Trophoblast cell (in vitro differentiated cells and primary cell): ENCODE measurements around the gene ELL2.
A peak's percentile ranks its signal among the peaks of the same experiment; 100 is the strongest.

Experiments
- DNase-seq, 2 donors: peaks; one replicate each; pipeline ENCODE4 v3.0.0-alpha.2; 2016
- H2AFZ ChIP-seq: 2 replicates; pipeline ENCODE4 v1.6.1; 2013; ENCODE audit warnings: low read length, moderate library complexity, mild to moderate bottlenecking; ENCODE audit not compliant: insufficient read depth, poor library complexity
- H2AK5ac ChIP-seq: 2 replicates; pipeline ENCODE4 v1.6.1; 2013; ENCODE audit warnings: mild to moderate bottlenecking, low read length
- H2BK120ac ChIP-seq: 2 replicates; pipeline ENCODE4 v1.6.1; 2013; ENCODE audit warnings: low read length, mild to moderate bottlenecking, moderate library complexity; ENCODE audit not compliant: insufficient read depth, poor library complexity
- H2BK12ac ChIP-seq: 2 replicates; pipeline ENCODE4 v1.6.1; 2013; ENCODE audit warnings: mild to moderate bottlenecking, low read length, moderate library complexity
- H2BK5ac ChIP-seq: 2 replicates; pipeline ENCODE4 v1.6.1; 2013; ENCODE audit warnings: low read length, low read depth, moderate library complexity, mild to moderate bottlenecking; ENCODE audit not compliant: poor library complexity
- H3K14ac ChIP-seq: 2 replicates; pipeline ENCODE4 v1.6.1; 2013; ENCODE audit warnings: mild to moderate bottlenecking, low read length
- H3K18ac ChIP-seq: 2 replicates; pipeline ENCODE4 v1.6.1; 2013; ENCODE audit warnings: mild to moderate bottlenecking, low read length
- H3K23ac ChIP-seq: 2 replicates; pipeline ENCODE4 v1.6.1; 2013; ENCODE audit warnings: low read length
- H3K27ac ChIP-seq: 2 replicates; pipeline ENCODE4 v1.5.1; 2013; ENCODE audit warnings: low read depth, mild to moderate bottlenecking, inconsistent platforms, low read length, moderate library complexity
- H3K27me3 ChIP-seq: 2 replicates; pipeline ENCODE4 v1.6.1; 2013; ENCODE audit warnings: inconsistent platforms, mild to moderate bottlenecking, low read length, moderate library complexity; ENCODE audit not compliant: insufficient read depth
- H3K36me3 ChIP-seq, 2 experiments: 1 replicate in 1 of 2; 2 replicates in 1 of 2; pipeline ENCODE4 v1.6.1; 2013; ENCODE audit warnings: low read length in 2 of 2, mild to moderate bottlenecking in 2 of 2, moderate library complexity in 1 of 2; ENCODE audit not compliant: insufficient read depth in 2 of 2, control insufficient read depth in 1 of 2
- H3K4ac ChIP-seq: 2 replicates; pipeline ENCODE4 v1.6.1; 2013; ENCODE audit warnings: low read depth, mild to moderate bottlenecking, low read length, moderate library complexity
- H3K4me1 ChIP-seq, 2 experiments: 1 replicate in 1 of 2; 2 replicates in 1 of 2; pipeline ENCODE4 v1.6.1; 2013; ENCODE audit warnings: low read length in 2 of 2, mild to moderate bottlenecking in 2 of 2, moderate library complexity in 1 of 2; ENCODE audit not compliant: insufficient read depth in 2 of 2, control insufficient read depth in 1 of 2
- H3K4me2 ChIP-seq: 2 replicates; pipeline ENCODE4 v1.6.1; 2013; ENCODE audit warnings: inconsistent platforms, mild to moderate bottlenecking, low read length, moderate library complexity
- H3K4me3 ChIP-seq: 2 replicates; pipeline ENCODE4 v1.5.1; 2013; ENCODE audit warnings: mild to moderate bottlenecking, low read depth, low read length, inconsistent platforms
- H3K79me1 ChIP-seq: one replicate; pipeline ENCODE4 v1.6.1; 2013; ENCODE audit warnings: low read length
- H3K79me2 ChIP-seq: 2 replicates; pipeline ENCODE4 v1.6.1; 2013; ENCODE audit warnings: low read length, mild to moderate bottlenecking; ENCODE audit not compliant: control insufficient read depth, insufficient read depth, poor library complexity
- H3K9ac ChIP-seq: 2 replicates; pipeline ENCODE4 v1.6.1; 2013; ENCODE audit warnings: mild to moderate bottlenecking, low read length
- H3K9me3 ChIP-seq: 2 replicates; pipeline ENCODE4 v1.6.1; 2013; ENCODE audit warnings: low read depth, mild to moderate bottlenecking, control low read depth, inconsistent platforms, low read length; ENCODE audit not compliant: insufficient read depth
- H4K12ac ChIP-seq: 2 replicates; pipeline ENCODE4 v1.6.1; 2013; ENCODE audit warnings: low read depth, mild to moderate bottlenecking, low read length, moderate library complexity
- H4K8ac ChIP-seq: 2 replicates; pipeline ENCODE4 v1.6.1; 2013; ENCODE audit warnings: low read depth, mild to moderate bottlenecking, low read length, moderate library complexity
- H4K91ac ChIP-seq: one replicate; pipeline ENCODE4 v1.6.1; 2013; ENCODE audit warnings: low read depth, mild to moderate bottlenecking, low read length, moderate library complexity
- WGBS: extraction: QIAGEN DNeasy Blood & Tissue Kit; methylation state at CpG from one replicate; pipeline ENCODE4 v1.1.7; 2013; ENCODE audit warnings: missing lambda C conversion rate; ENCODE audit not compliant: insufficient read length, insufficient coverage; ENCODE audit errors: extremely low coverage; 5-methylcytosine and 5-hydroxymethylcytosine counted together

ELL2 gene

DNA sequence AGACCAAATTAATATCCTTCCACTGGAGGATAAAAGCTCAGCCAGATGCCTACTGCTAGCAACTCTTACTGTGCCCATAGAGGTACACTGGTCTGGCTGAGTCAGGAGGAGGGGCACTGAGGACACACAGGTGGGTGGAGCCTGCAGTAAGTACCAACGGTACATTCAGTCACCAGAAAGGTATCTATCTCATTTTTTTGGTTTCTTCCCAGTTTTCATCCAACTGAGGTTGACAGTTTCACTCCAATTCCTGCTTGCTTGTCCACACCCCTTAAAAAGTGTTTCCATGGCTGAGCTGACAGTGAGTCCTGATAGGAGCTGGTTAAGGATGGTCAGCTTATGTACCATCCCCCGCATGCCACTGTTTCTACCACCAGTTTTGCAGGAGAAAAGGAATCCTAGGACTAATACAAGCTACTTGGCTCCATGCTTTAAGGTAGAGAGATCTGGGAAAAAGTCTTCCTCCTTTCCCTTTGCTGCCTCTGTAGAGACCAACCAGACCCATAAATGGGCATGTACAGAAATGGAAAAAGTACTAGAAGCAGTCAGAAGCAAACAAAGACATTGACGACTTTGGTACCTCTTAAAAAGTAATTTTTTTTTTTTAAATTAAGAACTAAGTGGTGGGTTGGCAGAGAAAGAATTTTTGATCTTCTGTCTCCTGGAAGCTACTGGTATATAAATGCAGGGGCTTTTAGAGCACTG is 3.2 kb downstream of the ELL2 start:
- Histone ChIP-seq H3K4me3 (no peak overlapping the region), H3K9ac (no peak overlapping the region), H3K23ac (no peak overlapping the region), H3K36me3 (no peaks in the 10 kb centered on the region), H4K12ac (no peak overlapping the region), H3K18ac (no peak overlapping the region), H2AK5ac (no peak overlapping the region), H3K4me1 (peaks cover 14 to 22% of the 10 kb centered on the region in 2 experiments), H3K14ac (no peak overlapping the region), H2BK5ac (no peak overlapping the region), H3K27me3 (no peaks in the 10 kb centered on the region), H2BK120ac (no peak overlapping the region), H2AFZ (no peak overlapping the region), H3K4me2 (no peak overlapping the region), H4K91ac (no peak overlapping the region), H3K79me2 (peaks cover 11% of the 10 kb centered on the region), H3K79me1 (peaks cover 15% of the 10 kb centered on the region), H3K4ac (no peak overlapping the region), H2BK12ac (no peak overlapping the region), H3K9me3 (no peaks in the 10 kb centered on the region), H3K27ac (no peak overlapping the region), H4K8ac (no peak overlapping the region)
- DNase-seq: peak in 1 of 2 donors; percentile 53
- no CpG with 5 or more reads among the region's 3 CpGs for WGBS

DNA sequence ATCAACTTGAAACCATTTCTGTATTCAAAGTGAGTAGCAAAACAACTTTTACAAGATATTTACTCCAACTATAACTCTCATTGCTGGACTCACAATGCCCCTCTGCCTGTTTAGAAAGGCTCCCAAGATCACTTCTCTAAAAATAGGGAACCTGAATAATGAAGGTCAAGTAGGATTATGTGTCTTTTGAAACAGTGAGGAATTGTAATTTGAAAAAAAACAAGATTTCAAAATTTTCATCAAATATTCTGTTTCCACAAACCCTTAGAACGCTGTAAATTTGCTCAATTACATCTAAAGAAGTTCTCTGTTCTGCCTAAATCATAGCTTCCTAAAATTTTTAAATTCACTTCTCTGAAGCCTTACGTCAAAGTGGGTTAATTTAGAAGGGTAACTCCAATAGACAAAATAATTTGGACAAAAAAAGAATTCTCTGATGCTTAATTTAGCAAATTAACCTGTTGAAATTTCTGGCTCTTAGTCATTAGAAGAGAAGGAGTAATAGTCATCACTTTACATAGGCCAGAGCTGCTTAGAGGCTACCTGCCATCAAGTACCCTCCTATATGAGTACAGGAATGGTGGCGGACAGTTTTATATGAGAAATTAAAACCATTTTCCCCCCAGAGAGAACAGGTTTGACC is 4.0 kb downstream of the ELL2 start:
- H3K4me3 ChIP-seq: no peak overlapping the region
- peaks cover 11% of the 10 kb centered on the region for H3K79me2 ChIP-seq
- no peak overlapping the region for H3K4ac ChIP-seq
- no peaks in the 10 kb centered on the region for H3K9me3 ChIP-seq
- H3K79me1 ChIP-seq: peaks cover 15% of the 10 kb centered on the region
- no peak overlapping the region for H3K27ac ChIP-seq
- H3K36me3 ChIP-seq: no peaks in the 10 kb centered on the region
- no peak overlapping the region for H3K4me2 ChIP-seq
- no peak overlapping the region for H2BK5ac ChIP-seq
- H4K12ac ChIP-seq: no peak overlapping the region
- H3K14ac ChIP-seq: no peak overlapping the region
- H3K4me1 ChIP-seq: peaks cover 12 to 20% of the 10 kb centered on the region in 2 experiments
- H2BK12ac ChIP-seq: no peak overlapping the region
- WGBS: no CpG with 5 or more reads among the region's 3 CpGs
- no peak overlapping the region for H4K8ac ChIP-seq
- no peak overlapping the region for H4K91ac ChIP-seq
- H3K9ac ChIP-seq: no peak overlapping the region
- DNase-seq: no peak
- no peak overlapping the region for H3K18ac ChIP-seq
- no peak overlapping the region for H2AFZ ChIP-seq
- H3K23ac ChIP-seq: no peak overlapping the region
- H3K27me3 ChIP-seq: no peaks in the 10 kb centered on the region
- no peak overlapping the region for H2BK120ac ChIP-seq
- H2AK5ac ChIP-seq: no peak overlapping the region

DNA sequence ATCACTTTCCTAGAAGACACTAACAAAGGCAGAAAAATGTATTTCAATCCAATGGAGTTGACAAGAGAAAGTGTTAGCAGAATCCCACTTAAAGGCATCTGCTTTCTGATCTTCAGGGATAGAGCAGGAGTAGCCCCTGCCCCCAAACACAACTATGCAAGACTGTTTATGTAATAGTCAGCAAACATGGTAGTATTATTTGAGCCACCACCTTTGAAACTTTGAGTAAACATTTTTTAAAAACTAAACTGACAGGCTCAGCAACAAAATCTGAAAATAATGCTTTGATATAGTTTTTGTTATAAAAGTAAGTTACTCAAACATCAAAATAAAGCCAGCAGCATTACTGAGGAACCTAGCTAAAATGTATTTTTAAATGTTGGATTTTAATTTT is 4.8 kb downstream of the ELL2 start:
- H4K91ac ChIP-seq: no peak overlapping the region
- H3K14ac ChIP-seq: no peak overlapping the region
- H2AK5ac ChIP-seq: no peak overlapping the region
- H3K4ac ChIP-seq: no peak overlapping the region
- no peak overlapping the region for H3K4me3 ChIP-seq
- no peaks in the 10 kb centered on the region for H3K27me3 ChIP-seq
- H3K79me2 ChIP-seq: peaks cover 11% of the 10 kb centered on the region
- H3K4me1 ChIP-seq: peaks cover 12 to 20% of the 10 kb centered on the region in 2 experiments
- no peak overlapping the region for H3K18ac ChIP-seq
- H3K4me2 ChIP-seq: no peak overlapping the region
- no peak overlapping the region for H3K27ac ChIP-seq
- no peak overlapping the region for H2BK12ac ChIP-seq
- no peaks in the 10 kb centered on the region for H3K36me3 ChIP-seq
- no peak for DNase-seq
- H2BK120ac ChIP-seq: no peak overlapping the region
- H4K8ac ChIP-seq: no peak overlapping the region
- no peaks in the 10 kb centered on the region for H3K9me3 ChIP-seq
- no peak overlapping the region for H3K9ac ChIP-seq
- H2BK5ac ChIP-seq: no peak overlapping the region
- no peak overlapping the region for H2AFZ ChIP-seq
- H4K12ac ChIP-seq: no peak overlapping the region
- peaks cover 12% of the 10 kb centered on the region for H3K79me1 ChIP-seq
- no peak overlapping the region for H3K23ac ChIP-seq

DNA sequence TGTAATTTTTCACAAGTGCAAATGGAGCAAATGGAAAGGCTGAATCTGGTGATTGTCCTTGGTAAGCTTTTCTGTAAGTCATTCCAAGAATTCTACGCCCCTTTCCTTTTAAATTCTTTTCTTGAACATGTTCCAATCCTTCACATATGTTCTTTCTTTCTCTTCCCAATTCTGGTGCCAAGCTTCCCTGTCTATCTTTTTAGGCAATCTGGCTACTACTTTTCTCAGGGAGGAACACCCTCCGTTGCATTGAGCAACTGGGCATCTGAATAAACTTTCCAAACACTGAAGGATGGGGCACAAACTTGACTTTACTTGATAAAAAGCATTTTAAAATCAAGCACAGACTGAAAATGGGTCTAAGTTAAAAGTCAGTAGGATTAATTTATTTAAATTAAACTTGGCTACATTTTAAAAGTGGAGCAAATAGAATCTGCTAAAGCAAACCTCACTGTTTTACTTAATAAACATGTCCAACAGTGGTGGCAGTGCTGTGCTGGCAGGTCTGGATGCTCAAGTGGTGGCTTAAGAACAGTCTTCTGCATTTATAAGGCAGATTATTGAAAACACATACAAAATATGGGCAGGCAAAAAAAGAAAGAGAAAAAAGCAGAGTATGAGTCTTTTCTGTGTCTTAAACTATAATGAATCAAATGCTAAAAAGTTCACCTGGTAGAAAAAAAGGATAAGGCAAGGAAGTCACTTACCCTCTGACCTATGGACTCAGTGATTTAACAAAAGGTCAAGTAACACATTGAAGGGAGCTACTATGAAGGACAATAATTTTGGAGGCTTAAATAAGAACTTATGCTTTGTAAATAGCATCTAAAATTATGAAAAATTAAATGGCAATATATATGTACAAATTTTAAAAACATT is 5.4 kb downstream of the ELL2 start:
- Histone ChIP-seq H3K9me3 (no peaks in the 10 kb centered on the region), H3K27ac (no peak overlapping the region), H2BK120ac (no peak overlapping the region), H3K18ac (no peak overlapping the region), H3K4ac (no peak overlapping the region), H4K8ac (no peak overlapping the region), H2AK5ac (no peak overlapping the region), H3K4me1 (peaks cover 12 to 20% of the 10 kb centered on the region in 2 experiments), H3K27me3 (no peaks in the 10 kb centered on the region), H3K9ac (no peak overlapping the region), H3K23ac (no peak overlapping the region), H3K79me1 (peaks cover 8% of the 10 kb centered on the region), H3K79me2 (peaks cover 8% of the 10 kb centered on the region), H2BK5ac (no peak overlapping the region), H3K4me2 (no peak overlapping the region), H2AFZ (no peak overlapping the region), H2BK12ac (no peak overlapping the region), H3K4me3 (no peak overlapping the region), H3K36me3 (no peaks in the 10 kb centered on the region), H4K12ac (no peak overlapping the region), H4K91ac (no peak overlapping the region), H3K14ac (no peak overlapping the region)
- DNase-seq: no peak
- whole genome bisulfite sequencing: no CpG with 5 or more reads among the region's 2 CpGs
